ENCODE measurements around the gene DNAJC17. TPM values are rescaled to one million over a fixed set of nuclear protein-coding genes. Genes with fewer than 3 reads are reported as not detected.
A peak's percentile ranks its signal among the peaks of the same experiment; 100 is the strongest.

The DNAJC17 gene
- total RNA-seq, 3 donors from 2014 or later (not counting 1 experiment from before 2014, with no cell fraction given): 36.2 to 64.9 (median 50.0) TPM

- no peaks in the 10 kb centered on the region for H3K9me3 ChIP-seq (ENCODE audit: control insufficient read depth, insufficient read depth, low read length)
- H3K9me3 Mint-ChIP-seq: no peaks in the 10 kb centered on the region
- H3K4me1 ChIP-seq (ENCODE audit: control insufficient read depth, insufficient read depth, low read length): peaks cover 72% of the 10 kb centered on the region
- H3K36me3 ChIP-seq (ENCODE audit: control insufficient read depth, insufficient read depth, low read length): peaks cover 14% of the 10 kb centered on the region
- no peaks in the 10 kb centered on the region for H3K27me3 ChIP-seq (ENCODE audit: control insufficient read depth, insufficient read depth, low read length)
- H3K36me3 Mint-ChIP-seq: no peaks in the 10 kb centered on the region
- ATAC-seq: no peak
- TF ChIP-seq CTCF (IDR thresholded peaks at IDR 0.05): no peak
- no peak overlapping the region for H3K4me3 ChIP-seq (ENCODE audit: low read length)
- intact Hi-C loops (cut with micrococcal nuclease): no loop called here
- 98% methylated on average over 7 of the region's 7 CpGs for WGBS (ENCODE audit: insufficient coverage)
- DNase-seq: no peak
- peaks cover 42 to 69% of the 10 kb centered on the region in 2 donors for H3K4me1 Mint-ChIP-seq
- no peak overlapping the region for H3K4me3 Mint-ChIP-seq
- H3K27ac Mint-ChIP-seq: peak overlapping the region; percentile 87 to 91
- no peaks in the 10 kb centered on the region for H3K27me3 Mint-ChIP-seq (ENCODE audit: low read depth in 2 of 2)
- H3K27ac ChIP-seq (ENCODE audit: low read length): no peak overlapping the region
Observed at GRCh38 chr15:40766194-40766815, 41.0 kb downstream of the DNAJC17 start.

GRCh38 chr15:40764629-40765103 is 42.6 kb downstream of the DNAJC17 start:
- H3K4me3 ChIP-seq (ENCODE audit: low read length): peak overlapping the region; percentile 74
- peaks cover 59% of the 10 kb centered on the region for H3K4me1 ChIP-seq (ENCODE audit: control insufficient read depth, insufficient read depth, low read length)
- peak in 1 of 3 donors; percentile 7 for ATAC-seq
- peaks cover 34 to 56% of the 10 kb centered on the region in 2 donors for H3K4me1 Mint-ChIP-seq
- H3K9me3 Mint-ChIP-seq: no peaks in the 10 kb centered on the region
- no peaks in the 10 kb centered on the region for H3K36me3 Mint-ChIP-seq
- no peaks in the 10 kb centered on the region for H3K9me3 ChIP-seq (ENCODE audit: control insufficient read depth, insufficient read depth, low read length)
- TF ChIP-seq CTCF (IDR thresholded peaks at IDR 0.05): no peak
- H3K27ac ChIP-seq (ENCODE audit: low read length): peak overlapping the region; percentile 71
- peak overlapping the region; percentile 85 for H3K4me3 Mint-ChIP-seq
- peak overlapping the region; percentile 87 to 91 for H3K27ac Mint-ChIP-seq
- no peaks in the 10 kb centered on the region for H3K27me3 Mint-ChIP-seq (ENCODE audit: low read depth in 2 of 2)
- DNase-seq: peak in 1 of 2 donors; percentile 40
- no peaks in the 10 kb centered on the region for H3K27me3 ChIP-seq (ENCODE audit: control insufficient read depth, insufficient read depth, low read length)
- 37% methylated on average over 7 of the region's 8 CpGs for WGBS (ENCODE audit: insufficient coverage)
- intact Hi-C loops (cut with micrococcal nuclease): loop anchor here (1.0 kb wide), 2 partner anchors 12 to 43 kb away; partner anchors contain the start of genes DNAJC17 and ZFYVE19
- peaks cover 14% of the 10 kb centered on the region for H3K36me3 ChIP-seq (ENCODE audit: control insufficient read depth, insufficient read depth, low read length)

GRCh38 chr15:40763801-40764628 is 43.3 kb downstream of the DNAJC17 start, which contains the start of gene GCHFR:
Gene GCHFR (plus strand): TSS chr15:40764068. CDS start chr15:40764181, 113 bp downstream.
- Histone ChIP-seq H3K9me3 (ENCODE audit: control insufficient read depth, insufficient read depth, low read length) (no peaks in the 10 kb centered on the region), H3K4me3 (ENCODE audit: low read length) (peak within 1 kb of the TSS; percentile 74), H3K36me3 (ENCODE audit: control insufficient read depth, insufficient read depth, low read length) (peaks cover 14% of the 10 kb centered on the region), H3K4me1 (ENCODE audit: control insufficient read depth, insufficient read depth, low read length) (peaks cover 53% of the 10 kb centered on the region), H3K27ac (ENCODE audit: low read length) (peak within 1 kb of the TSS; percentile 71), H3K27me3 (ENCODE audit: control insufficient read depth, insufficient read depth, low read length) (no peaks in the 10 kb centered on the region)
- DNase-seq (peak; percentile 54 to 81), ATAC-seq (peak; percentile 53 to 58 (median 58))
- intact Hi-C loops (cut with micrococcal nuclease): loop anchor here (1.0 kb wide), 1 partner anchor 9 kb away; the partner anchor contains the start of gene RMDN3
- H3K4me1 Mint-ChIP-seq: peaks cover 28 to 50% of the 10 kb centered on the region in 2 donors
- no peaks in the 10 kb centered on the region for H3K9me3 Mint-ChIP-seq
- H3K4me3 Mint-ChIP-seq: peak within 1 kb of the TSS; percentile 85
- H3K36me3 Mint-ChIP-seq: no peaks in the 10 kb centered on the region
- peak; percentile 11 for TF ChIP-seq CTCF (IDR thresholded peaks at IDR 0.05)
- H3K27ac Mint-ChIP-seq: peak within 1 kb of the TSS; percentile 87 to 91
- H3K27me3 Mint-ChIP-seq (ENCODE audit: low read depth in 2 of 2): no peaks in the 10 kb centered on the region
- WGBS (ENCODE audit: insufficient coverage): under 1% methylated on average over 75 of the region's 75 CpGs

Measured in natural killer cell (primary cell).